NK-92 (cell line): ENCODE data around the gene CABLES2.

Source experiments
- DNase-seq: peaks from one replicate; lab custom pipeline; 2025; ENCODE audit not compliant: unreplicated experiment; lab: John Stamatoyannopoulos, UW

Gene CABLES2

DNA sequence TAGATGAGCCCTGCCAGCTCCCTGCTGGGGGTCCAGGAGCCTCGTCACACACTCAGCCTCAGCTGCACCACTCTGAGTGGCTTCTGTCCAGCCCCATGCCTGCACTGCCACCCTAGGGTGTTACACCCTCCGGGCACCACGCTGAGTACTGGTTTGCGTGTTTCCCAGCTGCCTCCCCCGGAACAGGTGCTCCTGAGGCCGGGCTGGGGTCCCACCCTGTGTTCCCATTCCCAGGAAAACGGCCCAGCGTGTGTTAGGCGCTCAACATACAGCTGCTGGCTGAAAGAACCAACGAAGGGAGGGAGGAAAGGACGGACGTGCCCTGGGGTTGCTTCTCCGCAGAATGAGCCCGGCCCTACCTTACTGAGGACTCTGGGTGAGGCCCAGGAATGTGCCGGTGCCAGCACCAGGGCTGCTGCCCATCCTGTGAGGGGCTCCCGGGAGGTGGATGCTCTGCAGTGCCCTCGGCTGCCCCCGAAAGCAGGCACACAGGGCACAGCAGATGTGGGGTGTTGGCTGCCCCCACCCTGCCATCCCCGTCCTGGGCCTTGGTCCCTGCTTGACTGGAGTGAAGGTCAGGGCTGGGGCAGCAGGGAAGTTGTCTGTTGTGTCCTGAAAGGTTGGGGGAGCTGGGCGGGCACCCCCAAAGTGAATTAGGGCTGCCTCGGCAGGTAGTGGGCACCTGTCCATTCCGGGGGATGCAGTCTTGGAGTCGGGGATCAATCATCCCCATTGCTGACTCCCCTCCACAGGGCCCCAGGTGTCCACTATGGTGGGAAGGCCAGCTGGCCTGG is 56.3 kb downstream of the CABLES2 start:
- no peak for DNase-seq

DNA sequence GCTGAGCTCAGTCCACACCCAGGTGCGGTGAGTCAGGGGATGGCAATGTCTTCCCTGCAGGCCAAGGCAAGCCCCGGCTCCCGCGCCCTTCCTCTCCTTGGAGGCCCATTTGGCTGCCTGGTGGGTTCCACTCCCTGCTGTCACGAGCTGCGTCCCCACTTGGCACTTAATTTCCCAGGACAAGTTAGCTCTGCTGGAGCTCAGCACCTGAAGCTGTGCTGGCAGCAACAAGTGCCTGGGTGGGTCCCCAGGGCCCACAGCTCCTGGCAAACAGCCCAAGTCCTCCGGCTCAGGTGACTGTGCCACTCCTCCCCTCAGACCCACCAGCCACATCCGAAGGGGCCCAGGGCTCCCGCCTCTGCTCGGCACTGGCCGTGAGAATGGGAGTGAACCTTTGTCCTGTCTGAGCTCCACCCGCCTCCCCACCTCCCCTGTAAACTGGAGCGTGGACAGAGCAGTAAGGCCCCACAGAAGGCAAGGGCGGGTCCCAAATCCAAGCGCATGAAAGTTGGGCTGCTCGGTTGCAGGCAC is 56.9 kb downstream of the CABLES2 start:
- no peak for DNase-seq

GRCh38 chr20:62349556-62350097 is 57.5 kb downstream of the CABLES2 start:
- no peak for DNase-seq

DNA sequence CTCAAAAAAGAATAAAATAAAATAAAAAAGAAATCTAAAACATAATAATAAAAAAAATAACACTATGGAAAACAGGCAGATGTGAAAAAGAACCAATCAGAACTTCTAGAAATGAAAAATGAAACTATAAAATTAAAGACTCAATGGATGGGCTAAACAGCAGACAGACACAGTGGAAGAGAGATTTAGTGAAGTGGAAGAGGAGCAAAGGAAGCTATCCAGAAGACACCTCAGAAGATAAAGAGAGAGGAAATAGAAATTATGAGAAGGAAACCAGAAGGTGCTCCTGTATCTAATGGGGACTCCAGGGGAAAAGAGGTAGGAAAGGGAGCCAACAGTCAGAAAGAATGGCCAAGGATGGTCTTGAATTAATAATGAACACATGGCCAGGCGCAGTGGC is 58.5 kb downstream of the CABLES2 start:
- DNase-seq = no peak

DNA sequence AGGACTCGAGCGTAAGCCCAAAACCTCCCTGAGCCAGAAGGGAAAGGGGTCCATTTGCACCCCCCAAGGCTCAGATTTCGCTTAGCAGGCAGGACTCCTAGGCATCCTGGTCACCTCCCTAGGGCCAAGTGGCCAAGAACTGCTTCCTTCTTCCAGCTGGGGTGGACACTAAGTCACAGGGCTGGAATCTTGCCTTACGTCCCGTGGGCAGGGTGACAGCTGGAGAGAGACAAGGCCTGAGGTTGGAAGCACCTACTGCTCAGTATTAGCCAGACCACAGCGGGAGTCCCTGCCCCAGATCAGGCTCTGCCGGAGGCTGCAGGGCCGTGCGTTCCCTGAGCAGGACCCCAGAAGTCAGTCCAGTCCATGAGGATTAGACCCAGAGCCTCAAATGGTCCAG is 59.6 kb downstream of the CABLES2 start:
- no peak for DNase-seq

DNA sequence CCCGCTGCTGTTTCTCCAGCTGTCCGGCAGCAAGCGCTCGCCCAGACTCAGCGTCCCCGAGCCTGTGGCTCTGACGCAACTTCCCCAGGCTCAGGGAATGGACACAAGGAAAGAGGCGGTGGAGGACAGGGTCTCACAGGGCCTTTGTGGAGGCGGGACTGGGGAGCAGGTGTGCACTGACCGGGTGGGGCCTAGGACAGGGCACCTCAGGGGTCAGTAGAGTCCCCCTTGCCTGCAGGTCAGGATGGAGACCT is 60.0 kb downstream of the CABLES2 start:
- DNase-seq = no peak

DNA sequence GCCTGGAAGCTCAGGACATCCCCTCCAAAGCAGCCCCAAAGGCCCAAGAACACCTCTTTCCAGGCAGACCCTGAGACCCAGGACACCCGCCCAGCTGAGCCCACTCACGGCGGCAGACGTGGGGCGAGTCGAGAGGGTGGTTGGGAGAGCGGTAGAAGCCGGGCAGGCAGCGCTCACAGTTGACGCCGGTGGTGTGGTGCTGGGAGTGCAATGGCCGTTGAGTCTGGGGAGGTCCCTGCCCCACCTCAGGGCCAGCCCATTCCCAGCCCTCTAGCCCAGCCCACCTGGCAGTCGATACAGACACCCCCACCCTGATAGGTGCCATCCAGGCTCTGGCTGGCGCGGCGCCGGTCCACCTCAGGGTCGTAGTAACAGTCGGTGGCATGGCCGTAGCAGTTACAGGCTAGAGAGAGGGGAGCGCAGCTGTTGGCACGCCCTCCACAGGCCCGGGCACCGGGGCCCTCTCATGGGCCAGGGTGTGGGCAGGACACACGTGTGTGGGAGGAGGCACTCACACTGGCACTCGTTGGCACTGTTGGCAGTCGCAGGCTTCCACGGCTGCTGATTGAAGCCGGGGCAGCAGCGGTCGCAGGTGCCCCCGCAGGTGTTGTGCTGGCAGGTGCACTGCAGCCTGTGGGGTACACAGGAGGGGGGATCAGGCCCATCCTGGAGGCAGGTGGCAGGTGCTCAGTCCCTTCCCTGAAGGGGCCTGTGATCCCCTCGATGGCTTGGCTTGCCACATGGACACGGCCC is 60.5 kb downstream of the CABLES2 start:
- DNase-seq = no peak

GRCh38 chr20:62345681-62346370 is 61.3 kb downstream of the CABLES2 start:
- no peak for DNase-seq

- DNase-seq = no peak
These were observed 62.3 kb downstream of the CABLES2 start for GRCh38 chr20:62344782-62345181.

DNA sequence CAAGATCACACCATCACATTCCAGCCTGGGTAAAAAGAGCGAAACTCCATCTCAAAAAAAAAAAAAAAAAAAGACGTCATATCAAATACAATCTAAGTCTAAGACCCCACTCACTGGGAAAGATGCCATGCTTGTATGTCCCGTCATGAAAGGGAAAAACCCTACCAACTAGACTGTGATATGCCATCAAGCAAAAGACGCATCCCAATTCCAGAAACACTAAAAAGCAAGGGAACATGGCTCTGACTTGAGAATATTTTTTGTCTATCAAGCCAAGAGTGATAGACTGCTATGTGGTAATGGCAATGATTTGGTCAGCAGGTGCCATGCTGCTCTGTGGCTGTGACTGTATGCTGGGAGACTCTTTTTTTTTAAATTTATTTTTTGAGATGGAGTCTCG is 63.0 kb downstream of the CABLES2 start:
- DNase-seq = no peak

- no peak for DNase-seq
These were observed 64.2 kb downstream of the CABLES2 start for GRCh38 chr20:62342910-62343309.

- no peak for DNase-seq
These were observed 67.4 kb downstream of the CABLES2 start for GRCh38 chr20:62339647-62340062.
